Measurements from ENCODE around the gene OR6C74.

Gene OR6C74

DNA sequence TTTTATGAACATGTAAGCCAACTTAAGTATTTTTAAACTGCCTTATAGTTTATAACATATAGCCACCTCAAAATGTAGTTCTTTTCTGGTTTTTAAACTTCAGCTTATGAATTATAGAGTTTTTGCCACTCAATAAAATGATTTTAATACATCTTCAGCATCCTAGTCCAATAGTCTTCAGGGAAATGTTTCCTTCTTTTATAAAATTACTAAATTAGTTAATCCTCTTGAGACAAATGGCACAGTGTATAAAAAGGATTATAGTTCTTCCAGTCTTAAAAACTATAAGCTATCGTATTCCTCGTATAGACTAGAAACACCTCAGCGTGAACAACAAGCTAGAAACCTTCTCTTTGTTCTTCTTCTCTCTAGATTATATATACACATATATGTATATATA, at the start of gene OR6C74:
TSS of gene OR6C74 (plus strand) at position 301 of the 400 bp plus-strand sequence. CDS start 2,679 bp downstream, outside the sequence.
- Histone ChIP-seq H3K4me3 (no peak within 1 kb of the TSS), H3K27me3 (ENCODE audit: low read depth) (peaks cover 5% of the 10 kb centered on the region; the same call in 1 of the 2 replicates), H3K36me3 (replicated peaks) (no peaks in the 10 kb centered on the region), H3K4me1 (no peaks in the 10 kb centered on the region), H3K9me3 (no peaks in the 10 kb centered on the region)
- no peak for DNase-seq (ENCODE audit: low spot score in 2 of 2)
- in situ Hi-C loops (cut with MboI; ENCODE audit: low sequenced_read_pairs) = no loop called here

DNA sequence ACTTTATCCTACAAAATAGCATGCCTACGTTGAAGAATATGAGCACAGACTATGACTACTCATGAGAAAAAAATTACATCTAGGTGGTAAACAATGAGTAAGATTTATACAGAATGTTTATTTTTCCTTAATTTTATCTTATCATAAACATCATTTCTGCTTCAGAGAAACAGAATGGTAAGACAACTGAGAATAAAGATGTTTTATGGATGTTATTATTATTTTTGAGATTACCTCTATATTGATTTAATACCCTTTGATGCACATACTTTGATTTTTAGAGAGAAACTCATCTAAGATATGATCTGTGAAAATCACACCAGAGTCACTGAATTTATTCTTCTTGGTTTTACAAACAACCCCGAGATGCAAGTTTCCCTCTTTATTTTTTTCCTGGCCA, 23.7 kb upstream of the OR6C74 start, which contains the start of gene OR10A7:
TSS of gene OR10A7 (plus strand) at position 301 of the 400 bp plus-strand sequence. CDS start at position 301, 0 bp downstream.
- H3K4me3 ChIP-seq = no peak within 1 kb of the TSS
- no peaks in the 10 kb centered on the region for H3K36me3 ChIP-seq (replicated peaks)
- in situ Hi-C loops (cut with MboI; ENCODE audit: low sequenced_read_pairs) = no loop called here
- H3K27me3 ChIP-seq (ENCODE audit: low read depth) = no peaks in the 10 kb centered on the region
- no peak for DNase-seq (ENCODE audit: low spot score in 2 of 2)
- no peaks in the 10 kb centered on the region for H3K4me1 ChIP-seq
- no peaks in the 10 kb centered on the region for H3K9me3 ChIP-seq

DNA sequence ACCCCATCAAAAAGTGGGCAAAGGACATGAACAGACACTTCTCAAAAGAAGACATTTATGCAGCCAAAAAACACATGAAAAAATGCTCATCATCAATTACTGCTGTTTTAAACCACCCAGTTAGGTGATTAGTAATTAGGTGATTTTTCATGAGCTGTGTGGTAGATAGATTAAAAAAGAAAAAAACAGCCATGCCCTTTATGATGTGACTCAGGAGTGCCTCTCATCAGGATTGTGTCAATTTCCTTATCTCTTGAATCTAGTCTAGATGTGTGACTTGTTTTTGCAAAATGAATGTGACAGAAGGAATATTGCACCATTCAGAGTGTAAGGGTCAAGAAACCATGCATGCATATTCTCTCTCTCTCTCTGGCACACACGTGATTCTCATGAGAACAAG, 17.9 kb upstream of the OR6C74 start:
- no peaks in the 10 kb centered on the region for H3K4me1 ChIP-seq
- in situ Hi-C loops (cut with MboI; ENCODE audit: low sequenced_read_pairs) = no loop called here
- H3K9me3 ChIP-seq = no peaks in the 10 kb centered on the region
- H3K4me3 ChIP-seq = no peak overlapping the region
- no peak for DNase-seq (ENCODE audit: low spot score in 2 of 2)
- no peaks in the 10 kb centered on the region for H3K36me3 ChIP-seq (replicated peaks)
- H3K27me3 ChIP-seq (ENCODE audit: low read depth) = no peaks in the 10 kb centered on the region

DNA sequence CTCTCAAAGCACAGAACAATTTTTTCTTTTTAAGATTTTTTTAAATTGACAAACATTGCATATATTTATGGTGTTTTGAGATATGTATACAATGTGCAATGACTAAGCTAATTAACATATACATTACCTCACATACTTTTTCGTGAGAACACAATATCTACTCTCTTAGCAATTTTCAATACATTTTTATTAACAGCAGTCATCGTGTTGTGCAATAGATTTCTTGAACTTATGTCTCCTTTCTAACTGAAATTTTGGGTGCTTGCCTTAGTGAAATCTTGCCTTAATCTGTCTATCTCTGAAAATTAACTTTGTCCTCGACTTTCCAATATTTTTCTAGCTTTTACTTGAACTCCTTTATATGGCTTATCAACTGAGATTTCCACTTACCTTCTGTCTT, 16.8 kb upstream of the OR6C74 start:
- no peaks in the 10 kb centered on the region for H3K27me3 ChIP-seq (ENCODE audit: low read depth)
- no peaks in the 10 kb centered on the region for H3K9me3 ChIP-seq
- H3K36me3 ChIP-seq (replicated peaks) = no peaks in the 10 kb centered on the region
- no peaks in the 10 kb centered on the region for H3K4me1 ChIP-seq
- in situ Hi-C loops (cut with MboI; ENCODE audit: low sequenced_read_pairs) = no loop called here
- H3K4me3 ChIP-seq = no peak overlapping the region
- DNase-seq (ENCODE audit: low spot score in 2 of 2) = no peak

DNA sequence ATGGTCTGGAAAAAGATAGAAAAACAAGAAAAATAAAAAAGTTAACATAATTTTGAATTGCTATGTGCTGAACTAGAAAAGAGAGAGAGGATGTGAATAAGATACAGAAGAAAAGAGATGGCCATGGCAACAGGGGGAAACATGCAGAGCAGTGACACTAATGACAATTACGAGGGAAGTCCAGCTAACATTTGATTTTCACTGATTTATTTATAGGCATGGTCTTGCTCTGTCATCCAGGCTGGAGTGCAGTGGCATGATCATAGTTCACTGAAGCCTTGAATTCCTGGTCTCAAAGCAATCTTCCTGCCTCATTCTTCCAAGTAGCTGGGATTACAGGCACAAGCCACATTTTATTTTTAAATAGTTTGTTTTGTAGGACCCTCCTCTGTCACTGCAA, 1.8 kb downstream of the OR6C74 start:
- in situ Hi-C loops (cut with MboI; ENCODE audit: low sequenced_read_pairs) = no loop called here
- Histone ChIP-seq H3K4me1 (no peaks in the 10 kb centered on the region), H3K9me3 (no peaks in the 10 kb centered on the region), H3K4me3 (no peak overlapping the region), H3K36me3 (replicated peaks) (no peaks in the 10 kb centered on the region), H3K27me3 (ENCODE audit: low read depth) (peaks cover 5% of the 10 kb centered on the region; the same call in 1 of the 2 replicates)
- DNase-seq (ENCODE audit: low spot score in 2 of 2) = no peak

DNA sequence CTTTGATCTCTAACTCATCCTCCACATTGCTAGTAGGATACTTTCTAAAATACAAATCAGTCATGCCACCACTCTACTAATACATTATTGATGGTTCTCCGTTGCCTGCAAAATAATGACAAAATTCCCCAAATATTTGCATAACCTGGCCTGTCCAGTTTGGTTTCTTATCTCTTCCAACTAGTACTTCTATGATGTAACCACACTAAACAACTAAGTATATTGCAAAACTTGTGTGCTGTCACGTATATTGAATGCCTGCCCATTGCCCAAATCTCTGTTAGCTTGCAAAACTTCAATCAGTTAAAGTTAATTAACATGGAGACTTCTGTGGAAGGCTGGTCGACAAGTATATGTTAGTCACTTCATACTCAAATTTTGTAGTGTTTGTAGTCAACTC, 6.5 kb downstream of the OR6C74 start:
- Histone ChIP-seq H3K27me3 (ENCODE audit: low read depth) (peaks cover 4% of the 10 kb centered on the region; the same call in 1 of the 2 replicates), H3K4me1 (no peaks in the 10 kb centered on the region), H3K36me3 (replicated peaks) (no peaks in the 10 kb centered on the region), H3K9me3 (no peaks in the 10 kb centered on the region), H3K4me3 (no peak overlapping the region)
- in situ Hi-C loops (cut with MboI; ENCODE audit: low sequenced_read_pairs) = no loop called here
- DNase-seq (ENCODE audit: low spot score in 2 of 2) = no peak

DNA sequence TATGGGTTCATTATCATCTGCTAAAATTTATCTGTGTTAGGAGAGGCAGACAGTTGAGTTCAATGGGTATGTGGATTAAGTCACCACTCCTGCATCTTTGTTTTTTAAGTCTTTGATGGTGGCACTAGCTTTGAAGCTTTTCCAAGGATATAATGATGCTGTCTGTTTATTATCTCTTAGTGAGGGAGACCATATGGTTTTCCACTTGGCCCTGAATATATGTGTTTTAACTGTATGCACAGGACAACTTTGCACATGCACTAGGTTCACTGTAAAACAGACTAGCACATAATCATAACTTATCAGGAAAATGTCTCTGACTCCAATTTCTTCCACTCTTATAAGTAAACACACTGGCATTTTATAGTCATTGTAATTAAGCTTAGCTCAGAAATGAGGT, 8.9 kb downstream of the OR6C74 start:
- Histone ChIP-seq H3K36me3 (replicated peaks) (no peaks in the 10 kb centered on the region), H3K27me3 (ENCODE audit: low read depth) (no peaks in the 10 kb centered on the region), H3K4me1 (no peaks in the 10 kb centered on the region), H3K9me3 (no peaks in the 10 kb centered on the region), H3K4me3 (no peak overlapping the region)
- in situ Hi-C loops (cut with MboI; ENCODE audit: low sequenced_read_pairs) = no loop called here
- no peak for DNase-seq (ENCODE audit: low spot score in 2 of 2)

DNA sequence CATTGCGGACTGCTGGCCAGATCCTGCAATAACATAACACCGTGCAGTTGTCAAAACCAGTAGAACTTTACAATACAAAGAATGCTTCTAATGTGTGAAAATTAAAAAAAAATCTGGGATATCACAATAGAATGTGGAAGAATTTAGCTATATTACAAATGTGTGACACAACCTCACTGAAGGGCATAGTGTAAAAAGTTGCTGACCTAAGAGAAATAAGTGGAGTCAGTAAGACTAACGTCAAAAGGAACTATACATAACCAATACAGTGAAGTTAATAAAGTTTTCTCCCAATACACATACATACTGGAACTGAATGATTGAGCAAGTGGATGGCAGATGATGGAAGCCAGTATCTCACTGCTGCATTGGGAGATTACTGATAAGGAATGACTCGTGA, 12.4 kb downstream of the OR6C74 start:
- no peak overlapping the region for H3K4me3 ChIP-seq
- DNase-seq (ENCODE audit: low spot score in 2 of 2) = no peak
- in situ Hi-C loops (cut with MboI; ENCODE audit: low sequenced_read_pairs) = no loop called here

DNA sequence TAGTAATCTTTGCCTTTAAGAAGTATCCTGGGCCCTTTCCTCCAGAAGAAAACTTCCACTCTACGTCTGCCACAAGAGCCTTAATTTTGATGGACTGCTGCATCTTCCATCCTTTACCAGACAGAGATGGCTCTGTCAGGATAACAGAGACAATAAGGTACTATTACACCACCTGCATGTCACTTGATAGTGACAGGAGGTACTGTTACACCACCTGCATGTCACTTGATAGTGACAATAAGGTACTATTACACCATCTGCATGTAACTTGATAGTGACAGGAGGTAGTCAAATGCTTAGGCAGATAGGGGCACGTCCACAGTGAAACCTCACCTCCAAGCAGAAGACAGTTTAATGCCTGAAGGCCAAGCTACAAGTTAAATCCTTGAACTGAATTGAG, 13.9 kb downstream of the OR6C74 start:
- H3K9me3 ChIP-seq = no peaks in the 10 kb centered on the region
- H3K36me3 ChIP-seq (replicated peaks) = no peaks in the 10 kb centered on the region
- in situ Hi-C loops (cut with MboI; ENCODE audit: low sequenced_read_pairs) = no loop called here
- no peaks in the 10 kb centered on the region for H3K27me3 ChIP-seq (ENCODE audit: low read depth)
- DNase-seq (ENCODE audit: low spot score in 2 of 2) = no peak
- H3K4me1 ChIP-seq = no peaks in the 10 kb centered on the region
- H3K4me3 ChIP-seq = no peak overlapping the region

More for the DNA sequence above, 12.4 kb downstream of the OR6C74 start:
- no peaks in the 10 kb centered on the region for H3K27me3 ChIP-seq (ENCODE audit: low read depth)
- no peaks in the 10 kb centered on the region for H3K36me3 ChIP-seq (replicated peaks)
- no peaks in the 10 kb centered on the region for H3K9me3 ChIP-seq
- no peaks in the 10 kb centered on the region for H3K4me1 ChIP-seq

DNA sequence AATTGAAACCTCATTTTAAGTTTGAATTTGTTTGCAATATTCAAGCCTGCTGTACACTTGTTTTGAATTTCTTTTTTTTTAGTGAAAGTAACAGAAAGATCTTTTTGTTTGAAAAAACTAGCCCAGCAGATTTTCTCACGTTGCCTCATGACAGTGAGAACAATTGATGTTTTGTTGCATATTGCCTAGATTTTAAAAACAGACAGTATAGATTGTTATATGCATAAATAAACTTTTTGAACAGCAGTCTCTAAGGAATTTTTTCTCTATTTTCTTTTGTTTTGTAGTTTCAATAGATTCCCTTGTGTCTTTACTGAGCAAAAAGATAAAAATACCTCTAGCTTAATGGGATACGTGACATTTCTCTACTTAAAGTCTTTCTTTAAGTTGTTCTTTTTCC, 36.6 kb downstream of the OR6C74 start:
- DNase-seq (ENCODE audit: low spot score in 2 of 2) = no peak
- Histone ChIP-seq H3K9me3 (no peaks in the 10 kb centered on the region), H3K36me3 (replicated peaks) (no peaks in the 10 kb centered on the region), H3K27me3 (ENCODE audit: low read depth) (no peaks in the 10 kb centered on the region), H3K4me1 (no peaks in the 10 kb centered on the region), H3K4me3 (no peak overlapping the region)
- in situ Hi-C loops (cut with MboI; ENCODE audit: low sequenced_read_pairs) = no loop called here

DNA sequence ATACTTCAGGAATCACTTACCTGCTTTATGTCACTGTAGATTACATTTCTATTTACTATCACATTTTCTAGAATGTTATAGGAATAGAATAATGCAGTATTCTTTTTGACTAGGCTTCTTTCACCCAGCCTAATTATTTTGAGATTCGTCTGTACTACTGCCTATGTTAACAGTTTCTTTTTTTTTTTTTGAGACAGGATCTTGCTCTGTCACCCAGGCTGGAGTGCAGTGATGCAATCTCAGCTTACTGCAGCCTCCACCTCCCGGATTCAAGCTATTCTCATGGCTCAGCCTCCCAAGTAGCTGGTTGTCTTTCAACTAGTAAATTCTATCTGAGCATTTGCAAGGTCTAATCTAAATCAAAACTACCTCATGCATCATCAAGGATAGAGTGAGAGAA, 45.6 kb downstream of the OR6C74 start:
- Histone ChIP-seq H3K4me3 (no peak overlapping the region), H3K27me3 (ENCODE audit: low read depth) (no peaks in the 10 kb centered on the region), H3K4me1 (no peaks in the 10 kb centered on the region), H3K36me3 (replicated peaks) (no peaks in the 10 kb centered on the region), H3K9me3 (no peaks in the 10 kb centered on the region)
- in situ Hi-C loops (cut with MboI; ENCODE audit: low sequenced_read_pairs) = no loop called here
- no peak for DNase-seq (ENCODE audit: low spot score in 2 of 2)
